K562 (cell line): ENCODE data around the gene MTOR. TPM values are rescaled to one million over a fixed set of nuclear protein-coding genes. Genes with fewer than 3 reads are reported as not detected.

Experiments
- CBFA2T2 ChIP-seq: fragments of 450-650 bp; conservative IDR thresholded peaks from 2 replicates; pipeline ENCODE4 v1.6.1; 2017; ENCODE audit warnings: mild to moderate bottlenecking
- CBX1 ChIP-seq: sonication (generic); IDR thresholded peaks from 2 replicates; pipeline ENCODE4 v1.6.1; 2016; ENCODE audit warnings: antibody characterized with exemption, low read depth, mild to moderate bottlenecking
- CBX5 ChIP-seq: IDR thresholded peaks from 2 replicates; pipeline ENCODE4 v1.6.1; 2014; ENCODE audit warnings: low read depth, borderline replicate concordance
- CHD4 ChIP-seq: fragments of 200-600 bp; sonication (generic); IDR thresholded peaks from 3 replicates; pipeline ENCODE4 v1.6.1; 2012; ENCODE audit warnings: low read depth, mild to moderate bottlenecking, mixed read lengths, low read length, inconsistent platforms; ENCODE audit not compliant: insufficient read depth, insufficient replicate concordance, poor library complexity, severe bottlenecking
- ESRRA ChIP-seq: fragments of 450-650 bp; IDR thresholded peaks from 2 replicates; pipeline ENCODE4 v1.6.1; 2014; ENCODE audit warnings: low read depth, mild to moderate bottlenecking, moderate library complexity, borderline replicate concordance
- GATAD2B ChIP-seq: fragments of 450-650 bp; IDR thresholded peaks from 2 replicates; pipeline ENCODE4 v1.6.1; 2017; ENCODE audit warnings: mild to moderate bottlenecking, borderline replicate concordance
- HDGF ChIP-seq: fragments of 450-650 bp; IDR thresholded peaks from 2 replicates; pipeline ENCODE4 v1.6.1; 2016
- HOXB6 ChIP-seq: fragments of 250-450 bp; sonication (Bioruptor Pico); IDR thresholded peaks from 2 replicates; pipeline ENCODE4 v1.5.1; 2022; ENCODE audit warnings: mild to moderate bottlenecking, borderline replicate concordance
- HSF4 ChIP-seq: fragments of 250-450 bp; sonication (Bioruptor Pico); IDR thresholded peaks from 2 replicates; pipeline ENCODE4 v2.1.2; 2022; ENCODE audit warnings: mild to moderate bottlenecking, moderate library complexity, borderline replicate concordance
- MYBL2 ChIP-seq, 2 experiments: fragments of 450-650 bp in 1 of 2; sonication (generic) in 1 of 2; formaldehyde crosslinking in 1 of 2; IDR thresholded peaks; 2 replicates each; pipeline versions ENCODE4 v1.6.1 to v1.8.1; 2017 to 2022; ENCODE audit warnings: borderline replicate concordance in 1 of 2, inconsistent platforms in 1 of 2, low read depth in 1 of 2, mild to moderate bottlenecking in 1 of 2, missing genetic modification reagents in 1 of 2, moderate library complexity in 1 of 2
- NFIC ChIP-seq: fragments of 450-650 bp; IDR thresholded peaks from 2 replicates; pipeline ENCODE4 v1.6.1; 2017; ENCODE audit warnings: mild to moderate bottlenecking, inconsistent platforms
- RBM25 ChIP-seq: fragments of 200-400 bp; formaldehyde crosslinking; IDR thresholded peaks from 2 replicates; pipeline ENCODE4 v1.6.1; 2018; ENCODE audit warnings: low read length, low read depth, moderate library complexity; ENCODE audit not compliant: severe bottlenecking
- TEAD2 ChIP-seq: fragments of 450-650 bp; IDR thresholded peaks from 2 replicates; pipeline ENCODE4 v1.6.1; 2016; ENCODE audit warnings: missing genetic modification characterization, control low read depth, missing compliant biosample characterization
- ZC3H11A ChIP-seq: IDR thresholded peaks from 2 replicates; pipeline ENCODE4 v1.6.1; 2012; ENCODE audit warnings: low read depth, low read length, improper control_type of control experiment
- ZEB2 ChIP-seq: fragments of 450-650 bp; IDR thresholded peaks from 2 replicates; pipeline ENCODE4 v1.6.1; 2016
- polyA plus RNA-seq, 8 experiments: library from polyadenylated mRNA; depleted of rRNA in 4 of 8; stranded (reverse) in 5 of 8; unstranded in 3 of 8; fragments of >200 nt; fragmentation: Nextera tagmentation in 2 of 8; fragmentation: Illumina TruSeq in 1 of 8; extraction: Ambion mirVana in 2 of 8; extraction: Trizol in 1 of 8; gene quantifications; 2 replicates each; pipeline versions ENCODE4 v1.2.1 to v1.2.3, GENCODE V29; 2011 to 2014; ENCODE audit warnings: inconsistent platforms in 1 of 8, missing spikeins in 1 of 8
- total RNA-seq, 7 experiments: library from RNA; depleted of rRNA in 6 of 7; stranded (reverse); fragments of >200 nt in 6 of 7; fragmentation: Illumina TruSeq in 2 of 7; extraction: Trizol in 2 of 7; gene quantifications; 2 replicates each; pipeline versions ENCODE4 v1.2.1 to v1.2.3, GENCODE V29; 2011 to 2021; ENCODE audit warnings: low replicate concordance in 1 of 7
- TF ChIP-seq, protein P1 (sequence below): fragments of 250-450 bp; sonication (Bioruptor Pico); IDR thresholded peaks from 2 replicates; pipeline ENCODE4 v1.8.0; 2021; ENCODE audit warnings: moderate library complexity, mild to moderate bottlenecking, inconsistent platforms
- TF ChIP-seq, protein P2 (sequence below): sonication (generic); formaldehyde crosslinking; IDR thresholded peaks from 2 replicates; pipeline ENCODE4 v1.8.0; 2023; ENCODE audit warnings: missing genetic modification reagents, mild to moderate bottlenecking, borderline replicate concordance
- TF ChIP-seq, protein P3 (sequence below): fragments of 250-450 bp; sonication (Bioruptor Pico); IDR thresholded peaks from 2 replicates; pipeline ENCODE4 v1.5.0; 2020; ENCODE audit warnings: mild to moderate bottlenecking

Gene MTOR
- total and polyA plus RNA-seq, 9 of the 15 experiments (the other 6 are each of a cell fraction or from before 2014, with no cell fraction given) = 11.4 to 71.4 (median 52.2) TPM

DNA sequence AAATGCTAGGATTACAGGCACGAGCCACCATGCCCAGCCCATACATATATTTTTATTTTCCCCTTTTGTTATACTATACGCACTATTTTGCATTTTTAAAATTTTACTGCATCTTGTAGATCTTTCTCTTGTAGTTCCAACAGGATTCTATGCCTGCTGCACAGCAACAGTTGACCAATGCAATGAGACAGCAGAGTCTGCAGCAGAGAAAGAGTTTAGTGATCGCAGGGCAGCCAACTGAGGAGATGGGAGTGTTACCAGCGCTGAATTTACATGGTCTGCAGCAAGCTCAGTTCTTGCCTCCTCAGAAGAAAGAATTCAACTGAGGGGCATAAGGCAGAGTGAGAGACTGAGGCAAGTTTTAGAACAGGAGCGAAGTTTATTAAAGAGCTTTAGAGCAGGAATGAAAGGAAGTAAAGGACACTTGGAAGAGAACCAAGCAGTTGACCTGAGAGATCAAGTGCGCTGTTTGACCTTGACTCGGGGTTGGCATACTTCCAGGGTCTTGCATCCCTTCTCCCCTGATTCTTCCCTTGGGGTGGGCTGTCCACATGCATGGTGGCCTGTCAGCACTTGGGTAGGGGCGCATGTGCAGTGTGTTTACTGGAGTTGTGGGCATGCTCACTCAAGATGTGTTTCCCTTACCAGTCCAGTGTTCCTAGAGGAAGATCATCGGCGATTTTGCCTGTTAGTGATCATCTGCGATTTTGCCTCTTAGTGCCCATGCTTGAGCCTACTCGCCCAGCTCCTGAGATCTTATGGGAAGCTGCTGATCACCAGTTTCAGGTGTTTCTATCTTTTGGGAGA lies 4.1 kb upstream of the MTOR start (continued):
- TF ChIP-seq, protein P1, sequence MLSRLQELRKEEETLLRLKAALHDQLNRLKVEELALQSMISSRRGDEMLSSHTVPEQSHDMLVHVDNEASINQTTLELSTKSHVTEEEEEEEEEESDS (CRISPR knock-in tag) = no peak
- no peak for TF ChIP-seq ZEB2
- no peak for TF ChIP-seq HDGF
- TF ChIP-seq, protein P2, sequence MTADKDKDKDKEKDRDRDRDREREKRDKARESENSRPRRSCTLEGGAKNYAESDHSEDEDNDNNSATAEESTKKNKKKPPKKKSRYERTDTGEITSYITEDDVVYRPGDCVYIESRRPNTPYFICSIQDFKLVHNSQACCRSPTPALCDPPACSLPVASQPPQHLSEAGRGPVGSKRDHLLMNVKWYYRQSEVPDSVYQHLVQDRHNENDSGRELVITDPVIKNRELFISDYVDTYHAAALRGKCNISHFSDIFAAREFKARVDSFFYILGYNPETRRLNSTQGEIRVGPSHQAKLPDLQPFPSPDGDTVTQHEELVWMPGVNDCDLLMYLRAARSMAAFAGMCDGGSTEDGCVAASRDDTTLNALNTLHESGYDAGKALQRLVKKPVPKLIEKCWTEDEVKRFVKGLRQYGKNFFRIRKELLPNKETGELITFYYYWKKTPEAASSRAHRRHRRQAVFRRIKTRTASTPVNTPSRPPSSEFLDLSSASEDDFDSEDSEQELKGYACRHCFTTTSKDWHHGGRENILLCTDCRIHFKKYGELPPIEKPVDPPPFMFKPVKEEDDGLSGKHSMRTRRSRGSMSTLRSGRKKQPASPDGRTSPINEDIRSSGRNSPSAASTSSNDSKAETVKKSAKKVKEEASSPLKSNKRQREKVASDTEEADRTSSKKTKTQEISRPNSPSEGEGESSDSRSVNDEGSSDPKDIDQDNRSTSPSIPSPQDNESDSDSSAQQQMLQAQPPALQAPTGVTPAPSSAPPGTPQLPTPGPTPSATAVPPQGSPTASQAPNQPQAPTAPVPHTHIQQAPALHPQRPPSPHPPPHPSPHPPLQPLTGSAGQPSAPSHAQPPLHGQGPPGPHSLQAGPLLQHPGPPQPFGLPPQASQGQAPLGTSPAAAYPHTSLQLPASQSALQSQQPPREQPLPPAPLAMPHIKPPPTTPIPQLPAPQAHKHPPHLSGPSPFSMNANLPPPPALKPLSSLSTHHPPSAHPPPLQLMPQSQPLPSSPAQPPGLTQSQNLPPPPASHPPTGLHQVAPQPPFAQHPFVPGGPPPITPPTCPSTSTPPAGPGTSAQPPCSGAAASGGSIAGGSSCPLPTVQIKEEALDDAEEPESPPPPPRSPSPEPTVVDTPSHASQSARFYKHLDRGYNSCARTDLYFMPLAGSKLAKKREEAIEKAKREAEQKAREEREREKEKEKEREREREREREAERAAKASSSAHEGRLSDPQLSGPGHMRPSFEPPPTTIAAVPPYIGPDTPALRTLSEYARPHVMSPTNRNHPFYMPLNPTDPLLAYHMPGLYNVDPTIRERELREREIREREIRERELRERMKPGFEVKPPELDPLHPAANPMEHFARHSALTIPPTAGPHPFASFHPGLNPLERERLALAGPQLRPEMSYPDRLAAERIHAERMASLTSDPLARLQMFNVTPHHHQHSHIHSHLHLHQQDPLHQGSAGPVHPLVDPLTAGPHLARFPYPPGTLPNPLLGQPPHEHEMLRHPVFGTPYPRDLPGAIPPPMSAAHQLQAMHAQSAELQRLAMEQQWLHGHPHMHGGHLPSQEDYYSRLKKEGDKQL = no peak
- no peak for TF ChIP-seq RBM25
- TF ChIP-seq ESRRA = peak; percentile 62; the same call in 1 of the 2 replicates
- no peak for TF ChIP-seq GATAD2B
- TF ChIP-seq TEAD2 (tag) = no peak
- no peak for TF ChIP-seq HSF4 (CRISPR knock-in tag)
- no peak for TF ChIP-seq MYBL2 (IDR thresholded peaks at IDR 0.05; ENCODE audit: low read depth)
- no peak for TF ChIP-seq MYBL2 (CRISPR knock-in tag; IDR thresholded peaks at IDR 0.05; ENCODE audit: borderline replicate concordance)
- TF ChIP-seq ZC3H11A = no peak
- peak; percentile 76; the same call in 1 of the 2 replicates for TF ChIP-seq CBX1
- TF ChIP-seq CHD4 = no peak
- no peak for TF ChIP-seq HOXB6 (CRISPR knock-in tag)
- TF ChIP-seq NFIC = peak; percentile 73
- TF ChIP-seq CBX5 = peak; percentile 60; the same call in 1 of the 2 replicates
- no peak for TF ChIP-seq CBFA2T2
- TF ChIP-seq, protein P3, sequence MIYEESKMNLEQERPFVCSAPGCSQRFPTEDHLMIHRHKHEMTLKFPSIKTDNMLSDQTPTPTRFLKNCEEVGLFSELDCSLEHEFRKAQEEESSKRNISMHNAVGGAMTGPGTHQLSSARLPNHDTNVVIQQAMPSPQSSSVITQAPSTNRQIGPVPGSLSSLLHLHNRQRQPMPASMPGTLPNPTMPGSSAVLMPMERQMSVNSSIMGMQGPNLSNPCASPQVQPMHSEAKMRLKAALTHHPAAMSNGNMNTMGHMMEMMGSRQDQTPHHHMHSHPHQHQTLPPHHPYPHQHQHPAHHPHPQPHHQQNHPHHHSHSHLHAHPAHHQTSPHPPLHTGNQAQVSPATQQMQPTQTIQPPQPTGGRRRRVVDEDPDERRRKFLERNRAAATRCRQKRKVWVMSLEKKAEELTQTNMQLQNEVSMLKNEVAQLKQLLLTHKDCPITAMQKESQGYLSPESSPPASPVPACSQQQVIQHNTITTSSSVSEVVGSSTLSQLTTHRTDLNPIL (CRISPR knock-in tag) = no peak
